Limb (tissue), 2 donors: Measurements from ENCODE around the gene SUN2.

Source experiments
- DNase-seq, 2 donors: peaks; one replicate each; pipeline ENCODE4 v3.0.0-alpha.2; 2016; ENCODE audit errors: extremely low spot score in 2 of 2

SUN2 gene

DNA sequence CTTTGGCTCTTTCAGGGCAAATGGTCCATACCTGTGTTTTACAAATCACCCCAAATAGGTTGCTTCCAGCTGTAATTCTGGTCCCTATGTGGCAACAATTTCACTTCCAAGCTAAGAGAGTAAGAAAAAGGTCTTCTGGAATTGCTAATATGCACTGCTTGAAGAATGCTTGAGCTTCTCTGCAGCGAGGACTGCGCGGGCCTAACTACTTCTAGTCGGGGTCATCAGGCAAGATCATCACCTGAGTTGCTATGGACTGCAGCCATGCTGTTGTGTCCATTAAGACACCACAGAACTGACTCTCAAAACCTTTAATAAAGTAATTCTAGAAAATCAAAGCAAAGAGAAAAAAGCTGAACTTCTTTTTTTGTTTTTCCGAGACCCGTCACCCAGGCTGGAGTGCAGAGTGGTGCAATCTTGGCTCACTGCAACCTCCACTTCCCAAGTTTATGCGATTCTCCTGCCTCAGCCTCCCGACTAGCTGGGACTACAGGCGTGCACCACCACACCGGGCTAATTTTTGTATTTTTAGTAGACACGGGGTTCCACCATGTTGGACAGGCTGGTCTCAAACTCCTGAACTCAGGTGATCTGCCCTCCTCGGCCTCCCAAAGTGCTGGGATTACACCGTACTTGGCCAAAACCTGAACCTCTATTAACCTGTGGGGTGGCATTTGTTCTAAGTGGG lies 57.2 kb downstream of the SUN2 start:
- DNase-seq = no peak

DNA sequence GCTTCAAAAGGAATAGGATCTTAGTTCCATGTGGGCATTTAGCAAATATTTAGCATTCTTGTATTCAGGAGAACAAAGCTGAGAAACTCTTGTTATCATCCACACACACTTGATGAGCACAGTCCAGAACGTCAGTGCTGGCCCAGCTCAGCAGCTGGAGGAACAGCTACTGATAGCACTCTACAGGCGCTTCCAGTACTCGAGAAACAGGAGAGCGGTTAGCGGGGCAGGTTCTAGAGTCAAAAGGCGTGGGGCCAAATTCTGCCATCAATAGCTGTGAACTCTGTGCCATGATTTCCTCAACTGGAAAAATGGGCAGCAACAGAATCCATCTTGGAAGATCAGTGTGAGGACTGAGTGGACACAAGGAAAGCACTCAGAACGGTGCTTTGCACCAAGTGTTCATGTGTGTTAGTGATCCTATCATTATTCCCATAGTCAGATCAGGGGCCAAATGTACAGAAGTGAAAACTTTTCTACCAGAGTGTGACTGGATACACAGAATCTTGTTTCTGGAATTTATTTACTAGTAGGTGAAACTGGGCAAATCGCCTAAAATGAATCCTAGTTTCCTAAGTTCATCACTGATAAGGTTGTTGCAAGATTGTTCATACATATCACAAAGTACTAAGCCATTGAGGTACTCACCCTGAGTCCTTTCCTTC lies 58.2 kb downstream of the SUN2 start:
- no peak for DNase-seq

DNA sequence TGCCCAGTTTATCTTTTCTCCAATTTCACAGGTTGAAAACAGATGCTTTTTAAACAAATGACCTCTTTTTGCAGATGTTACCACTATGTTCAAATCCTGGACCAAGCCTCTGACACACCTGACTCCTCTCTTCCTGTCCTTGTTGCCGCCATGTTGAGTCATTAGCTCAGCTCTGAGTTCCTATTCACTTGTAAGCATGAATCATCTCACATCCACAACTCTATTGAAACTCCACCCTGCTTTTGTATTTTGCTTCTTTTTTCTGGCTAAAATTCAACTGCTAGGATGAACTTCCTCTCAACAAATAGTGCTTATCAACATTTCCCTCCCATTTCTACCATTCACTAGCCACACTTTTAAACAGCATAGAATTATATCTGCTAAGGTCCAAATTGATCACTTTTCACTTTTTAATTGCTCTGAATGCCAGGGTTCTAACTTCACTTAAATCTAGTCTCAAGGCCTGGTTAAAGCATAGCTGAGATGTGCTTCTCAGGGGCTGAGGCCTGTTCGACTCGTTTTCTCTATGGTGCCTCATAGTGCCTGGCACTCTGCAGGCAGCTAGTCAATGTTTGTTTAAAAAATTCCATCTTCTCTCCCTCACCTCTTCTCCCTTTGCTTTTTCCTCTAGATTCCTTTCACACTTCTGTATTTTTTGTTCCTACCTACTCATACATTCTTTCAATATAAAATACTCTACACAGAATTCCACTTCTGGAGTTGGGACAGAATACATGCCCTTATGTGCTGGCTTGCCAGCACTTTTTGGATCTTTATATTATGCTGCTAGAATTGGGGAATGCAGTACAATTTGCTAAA lies 59.0 kb downstream of the SUN2 start:
- DNase-seq = no peak

DNA sequence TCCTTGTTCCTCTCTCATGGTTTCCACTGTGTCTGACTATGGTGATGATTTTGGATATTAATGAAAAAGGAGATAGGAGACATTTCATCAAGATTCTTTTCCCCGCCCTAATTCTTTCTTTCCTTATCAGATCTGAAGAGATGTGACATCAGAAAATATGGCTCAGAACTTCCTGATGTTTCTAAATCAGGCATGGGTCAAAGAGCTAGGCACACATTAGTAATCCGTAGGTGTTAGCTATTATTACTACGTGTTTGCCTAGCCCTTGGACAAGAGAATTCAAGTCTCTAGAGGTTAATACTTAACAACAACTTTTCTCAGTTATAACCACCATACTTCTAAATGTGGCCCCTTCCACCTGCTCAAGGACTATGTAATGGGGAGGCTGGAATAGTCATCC lies 60.9 kb downstream of the SUN2 start:
- no peak for DNase-seq

DNA sequence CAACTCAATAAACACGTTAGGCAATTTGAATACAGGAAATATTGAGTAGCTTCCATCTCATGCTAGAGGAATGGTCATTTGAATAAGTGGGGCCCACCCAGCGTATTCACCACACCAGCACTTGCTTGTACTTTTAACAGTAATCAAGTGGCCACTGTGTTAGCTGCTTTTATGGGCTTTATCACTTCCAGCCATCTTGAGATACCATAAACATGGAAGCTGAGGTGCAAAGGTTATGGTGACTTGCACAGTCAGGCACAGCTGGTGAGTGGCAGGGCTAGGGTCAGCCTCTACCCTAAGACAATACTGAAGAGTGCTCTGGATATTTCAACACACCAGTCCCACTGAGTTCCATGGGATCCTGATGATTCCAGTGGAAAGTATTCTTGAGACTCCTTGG lies 61.7 kb downstream of the SUN2 start:
- DNase-seq = no peak

DNA sequence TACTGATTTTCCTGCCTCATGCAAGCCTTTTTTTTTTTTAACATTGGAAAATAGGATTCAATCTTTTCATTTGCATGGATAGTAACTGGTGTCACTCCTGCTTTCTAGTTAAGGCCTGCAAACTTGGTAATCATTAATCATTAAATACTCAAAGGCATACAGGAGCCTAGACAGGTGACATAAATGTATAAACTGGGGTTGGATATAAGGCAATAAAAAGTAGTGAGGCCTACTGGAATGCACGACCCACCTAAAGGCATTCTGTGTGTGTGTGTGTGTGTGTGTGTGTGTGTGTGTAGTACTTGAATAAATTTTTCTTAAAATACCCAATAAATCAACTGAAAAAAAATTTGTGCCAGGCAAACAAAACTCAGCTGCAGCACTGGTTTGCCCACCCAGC lies 66.1 kb downstream of the SUN2 start:
- no peak for DNase-seq

DNA sequence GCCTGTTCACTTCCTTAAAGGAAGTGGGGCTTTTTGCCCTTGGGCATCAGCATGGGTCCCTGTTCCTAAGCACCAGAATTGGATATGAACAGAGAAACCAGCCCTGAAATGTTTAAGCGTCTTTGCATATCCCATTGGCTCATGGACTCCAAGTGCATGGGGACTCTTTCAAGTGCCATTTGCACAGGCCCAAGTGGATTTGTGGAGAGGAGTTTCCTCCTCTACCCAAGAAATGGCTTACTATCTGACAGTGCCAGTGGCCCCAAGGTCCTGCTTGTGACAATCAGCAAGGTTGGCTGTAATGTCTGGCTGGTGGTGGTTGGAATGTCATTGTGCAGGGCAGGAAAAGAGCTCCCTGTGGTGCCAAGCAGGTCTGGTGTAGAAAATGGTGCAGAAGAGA lies 70.0 kb downstream of the SUN2 start:
- no peak for DNase-seq

DNA sequence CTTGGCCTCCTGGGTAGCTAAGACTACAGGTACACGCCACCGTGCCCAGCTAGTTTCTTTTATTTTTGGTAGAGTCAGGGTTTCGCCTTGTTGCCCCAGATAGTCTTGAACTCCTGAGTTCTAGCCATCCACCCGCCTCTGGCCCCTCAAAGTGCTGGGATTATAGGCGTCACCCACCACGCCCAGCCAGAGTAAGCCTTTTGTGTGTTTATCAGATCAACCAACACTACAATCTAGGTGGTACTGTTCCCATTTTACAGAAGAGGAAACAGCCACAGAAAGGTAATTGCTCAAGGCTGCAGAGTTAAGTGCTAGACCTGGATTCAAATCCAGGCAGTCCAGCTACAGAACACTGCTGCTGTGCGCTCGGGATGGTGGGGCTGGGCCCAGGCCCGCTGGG lies 70.9 kb downstream of the SUN2 start:
- no peak for DNase-seq
